IMR-90 (cell line): ENCODE measurements around the gene PBXIP1. TPM values are rescaled to one million over a fixed set of nuclear protein-coding genes. Genes with fewer than 3 reads are reported as not detected.

Source experiments
- ATAC-seq: fragments of 200-7000 bp; cut with Tn5 transposase; 2 replicates; pipeline ENCODE4 v1.9.1; 2020; ENCODE audit warnings: low read depth, mild to moderate bottlenecking, moderate library complexity
- BruUV-seq: library from RNA; stranded (reverse); fragments of 400-500 nt; replicated peaks from 2 replicates; lab custom pipeline; 2021; lab: Mats Ljungman, UMichigan
- CTCF ChIA-PET: fragments of 300-600 bp; formaldehyde crosslinking; extraction: SDS; loops from one replicate; lab custom pipeline; 2021; ENCODE audit warnings: antibody characterized with exemption; lab: Yijun Ruan, JAX
- POLR2A ChIA-PET: fragments of 300-600 bp; sonication (Branson Sonifier 250); formaldehyde crosslinking; loops from one replicate; lab custom pipeline; 2022; ENCODE audit warnings: antibody characterized with exemption; ENCODE audit not compliant: unreplicated experiment; lab: Charles Lee
- DNase-seq: peaks from one replicate; pipeline ENCODE4 v3.0.0; 2013
- H2AFZ ChIP-seq: replicated peaks from 2 replicates; pipeline ENCODE3; 2013; ENCODE audit warnings: low read length, mild to moderate bottlenecking; ENCODE audit not compliant: poor library complexity
- H2AK5ac ChIP-seq: 2 replicates; pipeline ENCODE4 v1.6.1; 2013; ENCODE audit warnings: low read depth, low read length, inconsistent platforms
- H2AK9ac ChIP-seq: replicated peaks from 2 replicates; pipeline ENCODE3; 2013; ENCODE audit warnings: mild to moderate bottlenecking, low read depth, low read length, moderate library complexity; ENCODE audit not compliant: poor library complexity
- H2BK120ac ChIP-seq: 2 replicates; pipeline ENCODE4 v1.6.1; 2013; ENCODE audit warnings: low read depth, low read length, inconsistent platforms
- H2BK15ac ChIP-seq: 3 replicates; pipeline ENCODE4 v1.6.1; 2013; ENCODE audit warnings: low read depth, low read length, inconsistent platforms
- H2BK20ac ChIP-seq: 2 replicates; pipeline ENCODE4 v1.6.1; 2013; ENCODE audit warnings: low read depth, mild to moderate bottlenecking, inconsistent platforms, low read length, moderate library complexity
- H2BK5ac ChIP-seq: 2 replicates; pipeline ENCODE4 v1.6.1; 2013; ENCODE audit warnings: mild to moderate bottlenecking, low read depth, low read length, inconsistent platforms; ENCODE audit not compliant: poor library complexity, severe bottlenecking
- H3K14ac ChIP-seq: replicated peaks from 2 replicates; pipeline ENCODE4 v1.6.1; 2013; ENCODE audit warnings: low read depth, low read length, inconsistent platforms
- H3K18ac ChIP-seq: 2 replicates; pipeline ENCODE4 v1.6.1; 2013; ENCODE audit warnings: low read depth, low read length, control low read depth
- H3K23ac ChIP-seq: 2 replicates; pipeline ENCODE4 v1.6.1; 2013; ENCODE audit warnings: low read depth, low read length, inconsistent platforms
- H3K27ac ChIP-seq: 2 replicates; pipeline ENCODE4 v1.5.1; 2013; ENCODE audit warnings: mild to moderate bottlenecking, control low read depth, low read length; ENCODE audit not compliant: insufficient read depth
- H3K27me3 ChIP-seq: 2 replicates; pipeline ENCODE4 v1.6.1; 2013; ENCODE audit warnings: low read length; ENCODE audit not compliant: control insufficient read depth, insufficient read depth
- H3K36me3 ChIP-seq: 2 replicates; pipeline ENCODE4 v1.6.1; 2013; ENCODE audit warnings: low read length, mixed read lengths; ENCODE audit not compliant: control insufficient read depth, insufficient read depth
- H3K4ac ChIP-seq: 2 replicates; pipeline ENCODE4 v1.6.1; 2013; ENCODE audit warnings: low read depth, low read length, inconsistent platforms
- H3K4me1 ChIP-seq: 2 replicates; pipeline ENCODE4 v1.6.1; 2013; ENCODE audit warnings: low read length, mixed read lengths; ENCODE audit not compliant: control insufficient read depth, insufficient read depth
- H3K4me2 ChIP-seq: 2 replicates; pipeline ENCODE4 v1.6.1; 2013; ENCODE audit warnings: low read depth, mild to moderate bottlenecking, control low read depth, low read length, moderate library complexity
- H3K4me3 ChIP-seq: 2 replicates; pipeline ENCODE4 v1.5.1; 2013; ENCODE audit warnings: low read depth, mild to moderate bottlenecking, control low read depth, low read length, moderate library complexity; ENCODE audit not compliant: insufficient read depth
- H3K56ac ChIP-seq: 2 replicates; pipeline ENCODE4 v1.6.1; 2013; ENCODE audit warnings: low read length, inconsistent platforms; ENCODE audit not compliant: insufficient read depth; ENCODE audit errors: extremely low read depth
- H3K79me1 ChIP-seq, 2 experiments: 2 replicates each; pipeline ENCODE4 v1.6.1; 2013; ENCODE audit warnings: low read length in 2 of 2, inconsistent platforms in 1 of 2, low read depth in 1 of 2
- H3K9ac ChIP-seq: 2 replicates; pipeline ENCODE4 v1.6.1; 2013; ENCODE audit warnings: low read depth, low read length, control low read depth
- H3K9me1 ChIP-seq: 2 replicates; pipeline ENCODE4 v1.6.1; 2013; ENCODE audit warnings: low read length, inconsistent platforms; ENCODE audit not compliant: insufficient read depth
- H3K9me3 ChIP-seq: 2 replicates; pipeline ENCODE4 v1.6.1; 2013; ENCODE audit warnings: low read length; ENCODE audit not compliant: control insufficient read depth, insufficient read depth
- H4K20me1 ChIP-seq: 2 replicates; pipeline ENCODE4 v1.6.1; 2013; ENCODE audit warnings: low read length, inconsistent platforms; ENCODE audit not compliant: insufficient read depth
- H4K5ac ChIP-seq: 2 replicates; pipeline ENCODE4 v1.6.1; 2013; ENCODE audit warnings: mild to moderate bottlenecking, low read depth, low read length, control low read depth
- H4K8ac ChIP-seq, 2 experiments: 2 replicates each; pipeline ENCODE4 v1.6.1; 2013; ENCODE audit warnings: low read depth in 2 of 2, low read length in 2 of 2, control low read depth in 1 of 2, inconsistent platforms in 1 of 2
- H4K91ac ChIP-seq: 2 replicates; pipeline ENCODE4 v1.6.1; 2013; ENCODE audit warnings: low read depth, low read length, inconsistent platforms; ENCODE audit not compliant: insufficient read depth
- BHLHE40 ChIP-seq: fragments of 150-350 bp; IDR thresholded peaks from 2 replicates; pipeline ENCODE4 v1.6.1; 2016; ENCODE audit warnings: mild to moderate bottlenecking, low read depth, low read length
- CEBPB ChIP-seq: IDR thresholded peaks from 2 replicates; pipeline ENCODE4 v1.6.1; 2012; ENCODE audit warnings: low read depth, low read length, improper control_type of control experiment
- CHD1 ChIP-seq: IDR thresholded peaks from 2 replicates; pipeline ENCODE4 v1.6.1; 2012; ENCODE audit warnings: low read depth, low read length, improper control_type of control experiment
- MAFK ChIP-seq: IDR thresholded peaks from 2 replicates; pipeline ENCODE4 v1.6.1; 2012; ENCODE audit warnings: low read depth, low read length, improper control_type of control experiment
- MAZ ChIP-seq: IDR thresholded peaks from 2 replicates; pipeline ENCODE4 v1.6.1; 2012; ENCODE audit warnings: low read depth, mild to moderate bottlenecking, low read length, improper control_type of control experiment, moderate library complexity, borderline replicate concordance
- NFE2L2 ChIP-seq: fragments of 150-350 bp; IDR thresholded peaks from 2 replicates; pipeline ENCODE4 v1.6.1; 2016; ENCODE audit warnings: low read depth, mild to moderate bottlenecking, low read length
- POLR2A ChIP-seq: IDR thresholded peaks from 2 replicates; pipeline ENCODE4 v1.6.1; 2012; ENCODE audit warnings: mild to moderate bottlenecking, low read depth, low read length
- RAD21 ChIP-seq: IDR thresholded peaks from 2 replicates; pipeline ENCODE4 v1.6.1; 2012; ENCODE audit warnings: low read length, improper control_type of control experiment
- RCOR1 ChIP-seq: IDR thresholded peaks from 2 replicates; pipeline ENCODE4 v1.6.1; 2012; ENCODE audit warnings: mild to moderate bottlenecking, low read length, improper control_type of control experiment; ENCODE audit not compliant: insufficient replicate concordance
- SMC3 ChIP-seq: fragments of 150-350 bp; IDR thresholded peaks from 2 replicates; pipeline ENCODE4 v1.6.1; 2016; ENCODE audit warnings: low read depth, mild to moderate bottlenecking, antibody characterized with exemption, low read length, moderate library complexity
- WGBS, 2 experiments: methylation state at CpG; one replicate each; pipeline versions ENCODE4 v1.1.5 to v1.1.7; 2013; ENCODE audit warnings: missing lambda C conversion rate in 2 of 2; ENCODE audit not compliant: insufficient read length in 1 of 2; ENCODE audit errors: extremely low coverage in 2 of 2; 5-methylcytosine and 5-hydroxymethylcytosine counted together
- dilution Hi-C: fragments of 300-500 bp; cut with HindIII; formaldehyde crosslinking; loops from one replicate; pipeline ENCODE4 v1.14.3; 2018; ENCODE audit warnings: low sequenced_read_pairs; ENCODE audit not compliant: unreplicated experiment
- in situ Hi-C: fragments of 300-500 bp; cut with MboI; formaldehyde crosslinking; loops from 3 replicates; pipeline ENCODE4 v1.14.3; 2019; ENCODE audit warnings: low sequenced_read_pairs, inconsistent platforms, mixed read lengths
- intact Hi-C: fragments of 100-400 bp; cut with micrococcal nuclease; formaldehyde crosslinking; loops from 2 replicates; pipeline ENCODE4 v1.10.0; 2022
- polyA plus RNA-seq, 3 experiments: library from polyadenylated mRNA; depleted of rRNA; stranded (reverse); fragments of >200 nt; gene quantifications; 2 replicates each; pipeline ENCODE4 v1.2.3, GENCODE V29; 2012; ENCODE audit warnings: low replicate concordance in 1 of 3
- total RNA-seq: library from RNA; depleted of rRNA; stranded (reverse); fragments of >200 nt; gene quantifications from 2 replicates; pipeline ENCODE4 v1.2.3, GENCODE V29; 2012
- TF ChIP-seq, protein P1 (sequence below): fragments of 150-350 bp; IDR thresholded peaks from 2 replicates; pipeline ENCODE4 v1.6.1; 2017; ENCODE audit warnings: mild to moderate bottlenecking, antibody characterized with exemption, low read length, low read depth
- TF ChIP-seq, protein P2 (sequence below): fragments of 150-350 bp; IDR thresholded peaks from 2 replicates; pipeline ENCODE4 v1.6.1; 2016; ENCODE audit warnings: low read depth, mild to moderate bottlenecking, low read length, moderate library complexity, borderline replicate concordance

The PBXIP1 gene
- total and polyA plus RNA-seq, 2 of the 4 experiments (the other 2 are of a cell fraction) = 28.3 to 44.2 TPM

DNA sequence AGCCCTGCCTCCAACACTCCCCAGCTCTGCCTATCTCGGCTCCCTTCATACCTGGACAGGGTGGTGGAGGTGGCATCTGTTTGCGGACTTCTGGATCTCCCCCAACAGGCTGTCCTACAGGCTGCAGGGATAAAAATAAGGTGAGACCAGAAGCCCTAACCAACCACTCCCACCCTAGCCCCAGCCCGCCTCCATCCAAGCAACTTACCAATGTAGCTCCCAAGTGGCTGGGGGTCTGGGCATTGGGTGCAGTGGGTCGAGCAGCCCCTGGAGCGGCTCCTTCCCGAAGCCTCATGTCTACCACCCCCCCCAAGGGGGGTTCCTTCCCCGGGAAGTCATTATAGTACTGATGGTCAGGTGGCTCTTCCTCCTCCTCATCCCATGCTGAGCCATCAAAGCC, 10.2 kb upstream of the PBXIP1 start:
- TF ChIP-seq MAZ (no peak), RAD21 (no peak), CEBPB (no peak), SMC3 (no peak), RCOR1 (no peak), MAFK (no peak), CHD1 (no peak), BHLHE40 (no peak), NFE2L2 (no peak), POLR2A (no peak)
- TF ChIP-seq, protein P1, sequence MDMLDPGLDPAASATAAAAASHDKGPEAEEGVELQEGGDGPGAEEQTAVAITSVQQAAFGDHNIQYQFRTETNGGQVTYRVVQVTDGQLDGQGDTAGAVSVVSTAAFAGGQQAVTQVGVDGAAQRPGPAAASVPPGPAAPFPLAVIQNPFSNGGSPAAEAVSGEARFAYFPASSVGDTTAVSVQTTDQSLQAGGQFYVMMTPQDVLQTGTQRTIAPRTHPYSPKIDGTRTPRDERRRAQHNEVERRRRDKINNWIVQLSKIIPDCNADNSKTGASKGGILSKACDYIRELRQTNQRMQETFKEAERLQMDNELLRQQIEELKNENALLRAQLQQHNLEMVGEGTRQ = no peak
- TF ChIP-seq, protein P2, sequence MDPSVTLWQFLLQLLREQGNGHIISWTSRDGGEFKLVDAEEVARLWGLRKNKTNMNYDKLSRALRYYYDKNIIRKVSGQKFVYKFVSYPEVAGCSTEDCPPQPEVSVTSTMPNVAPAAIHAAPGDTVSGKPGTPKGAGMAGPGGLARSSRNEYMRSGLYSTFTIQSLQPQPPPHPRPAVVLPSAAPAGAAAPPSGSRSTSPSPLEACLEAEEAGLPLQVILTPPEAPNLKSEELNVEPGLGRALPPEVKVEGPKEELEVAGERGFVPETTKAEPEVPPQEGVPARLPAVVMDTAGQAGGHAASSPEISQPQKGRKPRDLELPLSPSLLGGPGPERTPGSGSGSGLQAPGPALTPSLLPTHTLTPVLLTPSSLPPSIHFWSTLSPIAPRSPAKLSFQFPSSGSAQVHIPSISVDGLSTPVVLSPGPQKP = no peak
- Histone ChIP-seq H3K4ac (no peak overlapping the region), H2BK15ac (no peak overlapping the region), H3K4me1 (peaks cover 10% of the 10 kb centered on the region), H2BK20ac (no peak overlapping the region), H3K36me3 (peaks cover 58% of the 10 kb centered on the region), H3K79me1 (peaks cover 20 to 79% of the 10 kb centered on the region in 2 experiments), H2AFZ (no peak overlapping the region), H2BK5ac (no peak overlapping the region), H3K23ac (no peak overlapping the region), H4K20me1 (peaks cover 47% of the 10 kb centered on the region), H3K18ac (no peak overlapping the region), H3K4me3 (no peak overlapping the region), H3K9ac (no peak overlapping the region), H3K9me3 (no peaks in the 10 kb centered on the region), H2BK120ac (no peak overlapping the region), H4K5ac (no peak overlapping the region), H2AK5ac (no peak overlapping the region), H3K27me3 (no peaks in the 10 kb centered on the region), H3K27ac (no peak overlapping the region), H3K14ac (no peak overlapping the region), H3K4me2 (no peak overlapping the region), H3K56ac (no peak overlapping the region), H3K9me1 (peaks cover under 1% of the 10 kb centered on the region; the same call in 1 of the 2 replicates), H4K91ac (no peak overlapping the region), H4K8ac (no peak overlapping the region), H2AK9ac (no peak overlapping the region)
- CTCF ChIA-PET = interaction anchor here (1.2 kb wide), 1 partner anchor 33 kb away, joined by 4 read pairs; no protein-coding TSS in a partner anchor
- no TSS peak for BruUV-seq
- intact Hi-C loops = no loop called here
- whole genome bisulfite sequencing, 2 experiments = no CpG with 5 or more reads among the region's 7 CpGs
- DNase-seq = no peak
- in situ Hi-C loops = no loop called here
- ATAC-seq = no peak
- POLR2A ChIA-PET = no interaction called here
- dilution Hi-C loops = no loop called here
